Measurements from ENCODE around the gene MCOLN1.

DNA sequence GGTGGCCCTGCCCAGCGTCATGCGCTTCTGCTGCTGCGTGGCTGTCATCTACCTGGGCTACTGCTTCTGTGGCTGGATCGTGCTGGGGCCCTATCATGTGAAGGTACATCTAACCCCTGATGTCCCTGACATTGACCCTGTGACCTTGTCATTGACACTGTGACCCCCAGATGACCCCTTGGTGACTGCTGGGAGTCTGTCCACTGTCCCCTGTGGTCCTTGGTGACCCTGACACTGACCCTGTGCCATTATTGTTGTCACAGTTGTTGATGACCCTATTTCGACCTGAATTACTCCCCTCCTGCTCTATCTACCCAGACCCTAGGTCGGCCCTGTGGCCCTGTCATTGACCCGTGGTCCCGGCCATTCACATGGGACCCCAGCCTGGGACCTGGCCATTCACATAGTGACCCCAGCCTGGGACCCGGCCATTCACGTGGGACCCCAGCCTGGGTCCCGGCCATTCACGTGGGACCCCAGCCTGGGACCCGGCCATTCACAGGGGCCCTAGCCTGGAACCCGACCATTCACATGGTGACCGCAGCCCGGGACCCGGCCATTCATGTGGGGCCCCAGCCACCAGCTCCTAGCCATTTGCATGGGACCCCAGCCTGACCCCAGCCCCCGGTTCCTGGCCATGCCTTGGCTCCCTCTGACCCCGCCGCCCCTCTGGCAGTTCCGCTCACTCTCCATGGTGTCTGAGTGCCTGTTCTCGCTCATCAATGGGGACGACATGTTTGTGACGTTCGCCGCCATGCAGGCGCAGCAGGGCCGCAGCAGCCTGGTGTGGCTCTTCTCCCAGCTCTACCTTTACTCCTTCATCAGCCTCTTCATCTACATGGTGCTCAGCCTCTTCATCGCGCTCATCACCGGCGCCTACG is 7.4 kb downstream of the MCOLN1 start:
- TF ChIP-seq EZH2 (IDR thresholded peaks at IDR 0.05; ENCODE audit: borderline replicate concordance, low read depth, low read length, poor library complexity, severe bottlenecking): no peak
- TF ChIP-seq, protein P1, sequence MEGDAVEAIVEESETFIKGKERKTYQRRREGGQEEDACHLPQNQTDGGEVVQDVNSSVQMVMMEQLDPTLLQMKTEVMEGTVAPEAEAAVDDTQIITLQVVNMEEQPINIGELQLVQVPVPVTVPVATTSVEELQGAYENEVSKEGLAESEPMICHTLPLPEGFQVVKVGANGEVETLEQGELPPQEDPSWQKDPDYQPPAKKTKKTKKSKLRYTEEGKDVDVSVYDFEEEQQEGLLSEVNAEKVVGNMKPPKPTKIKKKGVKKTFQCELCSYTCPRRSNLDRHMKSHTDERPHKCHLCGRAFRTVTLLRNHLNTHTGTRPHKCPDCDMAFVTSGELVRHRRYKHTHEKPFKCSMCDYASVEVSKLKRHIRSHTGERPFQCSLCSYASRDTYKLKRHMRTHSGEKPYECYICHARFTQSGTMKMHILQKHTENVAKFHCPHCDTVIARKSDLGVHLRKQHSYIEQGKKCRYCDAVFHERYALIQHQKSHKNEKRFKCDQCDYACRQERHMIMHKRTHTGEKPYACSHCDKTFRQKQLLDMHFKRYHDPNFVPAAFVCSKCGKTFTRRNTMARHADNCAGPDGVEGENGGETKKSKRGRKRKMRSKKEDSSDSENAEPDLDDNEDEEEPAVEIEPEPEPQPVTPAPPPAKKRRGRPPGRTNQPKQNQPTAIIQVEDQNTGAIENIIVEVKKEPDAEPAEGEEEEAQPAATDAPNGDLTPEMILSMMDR (conservative IDR thresholded peaks at IDR 0.05; ENCODE audit: low read depth, low read length): no peak

Data from A673 (cell line).